ENCODE results near the gene PARD3.

The PARD3 gene

GRCh38 chr10:34386921-34387320, 428.2 kb downstream of the PARD3 start:
- Histone ChIP-seq H3K4me3 (ENCODE audit: low read length) (no peak overlapping the region), H3K9me3 (ENCODE audit: control insufficient read depth, low read depth, low read length) (no peaks in the 10 kb centered on the region)

GRCh38 chr10:34384372-34384771, 430.7 kb downstream of the PARD3 start:
- H3K27ac ChIP-seq (ENCODE audit: low read length), result no peak overlapping the region
- H3K4me3 ChIP-seq (ENCODE audit: low read length), result no peak overlapping the region
- H3K36me3 ChIP-seq (ENCODE audit: control insufficient read depth, low read depth, low read length), result peaks cover 4% of the 10 kb centered on the region
- no peaks in the 10 kb centered on the region for H3K27me3 ChIP-seq (ENCODE audit: control insufficient read depth, insufficient read depth, low read length)
- peaks cover 18% of the 10 kb centered on the region for H3K4me1 ChIP-seq (ENCODE audit: control insufficient read depth, low read depth, low read length)
- H3K9ac ChIP-seq (ENCODE audit: low read length), result no peak overlapping the region
- H3K9me3 ChIP-seq (ENCODE audit: control insufficient read depth, low read depth, low read length), result no peaks in the 10 kb centered on the region

More at GRCh38 chr10:34386921-34387320, 428.2 kb downstream of the PARD3 start:
- peaks cover 18% of the 10 kb centered on the region for H3K4me1 ChIP-seq (ENCODE audit: control insufficient read depth, low read depth, low read length)
- H3K36me3 ChIP-seq (ENCODE audit: control insufficient read depth, low read depth, low read length), result peaks cover 4% of the 10 kb centered on the region
- no peak overlapping the region for H3K27ac ChIP-seq (ENCODE audit: low read length)
- H3K27me3 ChIP-seq (ENCODE audit: control insufficient read depth, insufficient read depth, low read length), result no peaks in the 10 kb centered on the region
- H3K9ac ChIP-seq (ENCODE audit: low read length), result no peak overlapping the region

GRCh38 chr10:34382626-34383025, 432.5 kb downstream of the PARD3 start:
- Histone ChIP-seq H3K9ac (ENCODE audit: low read length) (no peak overlapping the region), H3K9me3 (ENCODE audit: control insufficient read depth, low read depth, low read length) (no peaks in the 10 kb centered on the region), H3K4me1 (ENCODE audit: control insufficient read depth, low read depth, low read length) (peaks cover 15% of the 10 kb centered on the region), H3K27ac (ENCODE audit: low read length) (no peak overlapping the region), H3K27me3 (ENCODE audit: control insufficient read depth, insufficient read depth, low read length) (no peaks in the 10 kb centered on the region), H3K36me3 (ENCODE audit: control insufficient read depth, low read depth, low read length) (peaks cover 4% of the 10 kb centered on the region), H3K4me3 (ENCODE audit: low read length) (no peak overlapping the region)

GRCh38 chr10:34380856-34381255, 434.2 kb downstream of the PARD3 start:
- Histone ChIP-seq H3K4me1 (ENCODE audit: control insufficient read depth, low read depth, low read length) (peaks cover 20% of the 10 kb centered on the region), H3K9ac (ENCODE audit: low read length) (no peak overlapping the region), H3K9me3 (ENCODE audit: control insufficient read depth, low read depth, low read length) (no peaks in the 10 kb centered on the region), H3K27ac (ENCODE audit: low read length) (no peak overlapping the region), H3K4me3 (ENCODE audit: low read length) (no peak overlapping the region), H3K27me3 (ENCODE audit: control insufficient read depth, insufficient read depth, low read length) (no peaks in the 10 kb centered on the region), H3K36me3 (ENCODE audit: control insufficient read depth, low read depth, low read length) (peaks cover 4% of the 10 kb centered on the region)

GRCh38 chr10:34378297-34378696, 436.8 kb downstream of the PARD3 start:
- H3K4me1 ChIP-seq (ENCODE audit: control insufficient read depth, low read depth, low read length), result peaks cover 18% of the 10 kb centered on the region
- no peak overlapping the region for H3K9ac ChIP-seq (ENCODE audit: low read length)
- no peaks in the 10 kb centered on the region for H3K27me3 ChIP-seq (ENCODE audit: control insufficient read depth, insufficient read depth, low read length)
- H3K4me3 ChIP-seq (ENCODE audit: low read length), result no peak overlapping the region
- H3K27ac ChIP-seq (ENCODE audit: low read length), result no peak overlapping the region
- H3K9me3 ChIP-seq (ENCODE audit: control insufficient read depth, low read depth, low read length), result no peaks in the 10 kb centered on the region
- peaks cover 4% of the 10 kb centered on the region for H3K36me3 ChIP-seq (ENCODE audit: control insufficient read depth, low read depth, low read length)

GRCh38 chr10:34377833-34378232, 437.3 kb downstream of the PARD3 start:
- no peak overlapping the region for H3K9ac ChIP-seq (ENCODE audit: low read length)
- peaks cover 23% of the 10 kb centered on the region for H3K4me1 ChIP-seq (ENCODE audit: control insufficient read depth, low read depth, low read length)
- H3K27me3 ChIP-seq (ENCODE audit: control insufficient read depth, insufficient read depth, low read length), result no peaks in the 10 kb centered on the region
- no peak overlapping the region for H3K4me3 ChIP-seq (ENCODE audit: low read length)
- peaks cover 4% of the 10 kb centered on the region for H3K36me3 ChIP-seq (ENCODE audit: control insufficient read depth, low read depth, low read length)
- H3K9me3 ChIP-seq (ENCODE audit: control insufficient read depth, low read depth, low read length), result no peaks in the 10 kb centered on the region
- H3K27ac ChIP-seq (ENCODE audit: low read length), result no peak overlapping the region

- no peaks in the 10 kb centered on the region for H3K27me3 ChIP-seq (ENCODE audit: control insufficient read depth, insufficient read depth, low read length)
- no peaks in the 10 kb centered on the region for H3K9me3 ChIP-seq (ENCODE audit: control insufficient read depth, low read depth, low read length)
- H3K36me3 ChIP-seq (ENCODE audit: control insufficient read depth, low read depth, low read length), result no peaks in the 10 kb centered on the region
- H3K9ac ChIP-seq (ENCODE audit: low read length), result no peak overlapping the region
- H3K27ac ChIP-seq (ENCODE audit: low read length), result no peak overlapping the region
- H3K4me3 ChIP-seq (ENCODE audit: low read length), result no peak overlapping the region
- H3K4me1 ChIP-seq (ENCODE audit: control insufficient read depth, low read depth, low read length), result peaks cover 36% of the 10 kb centered on the region
These were observed 440.6 kb downstream of the PARD3 start for GRCh38 chr10:34374356-34375045.

- Histone ChIP-seq H3K27me3 (ENCODE audit: control insufficient read depth, insufficient read depth, low read length) (no peaks in the 10 kb centered on the region), H3K4me1 (ENCODE audit: control insufficient read depth, low read depth, low read length) (peaks cover 31% of the 10 kb centered on the region), H3K27ac (ENCODE audit: low read length) (no peak overlapping the region), H3K9me3 (ENCODE audit: control insufficient read depth, low read depth, low read length) (no peaks in the 10 kb centered on the region), H3K4me3 (ENCODE audit: low read length) (no peak overlapping the region), H3K36me3 (ENCODE audit: control insufficient read depth, low read depth, low read length) (no peaks in the 10 kb centered on the region), H3K9ac (ENCODE audit: low read length) (no peak overlapping the region)
These were observed 441.9 kb downstream of the PARD3 start for GRCh38 chr10:34373211-34373610.

GRCh38 chr10:34372509-34372908, 442.6 kb downstream of the PARD3 start:
- H3K4me3 ChIP-seq (ENCODE audit: low read length), result no peak overlapping the region
- H3K27ac ChIP-seq (ENCODE audit: low read length), result no peak overlapping the region
- H3K27me3 ChIP-seq (ENCODE audit: control insufficient read depth, insufficient read depth, low read length), result no peaks in the 10 kb centered on the region
- no peaks in the 10 kb centered on the region for H3K36me3 ChIP-seq (ENCODE audit: control insufficient read depth, low read depth, low read length)
- no peak overlapping the region for H3K9ac ChIP-seq (ENCODE audit: low read length)
- no peaks in the 10 kb centered on the region for H3K9me3 ChIP-seq (ENCODE audit: control insufficient read depth, low read depth, low read length)
- peaks cover 27% of the 10 kb centered on the region for H3K4me1 ChIP-seq (ENCODE audit: control insufficient read depth, low read depth, low read length)

GRCh38 chr10:34370126-34370525, 445.0 kb downstream of the PARD3 start:
- Histone ChIP-seq H3K27me3 (ENCODE audit: control insufficient read depth, insufficient read depth, low read length) (no peaks in the 10 kb centered on the region), H3K4me1 (ENCODE audit: control insufficient read depth, low read depth, low read length) (peaks cover 21% of the 10 kb centered on the region), H3K9ac (ENCODE audit: low read length) (no peak overlapping the region), H3K36me3 (ENCODE audit: control insufficient read depth, low read depth, low read length) (no peaks in the 10 kb centered on the region), H3K9me3 (ENCODE audit: control insufficient read depth, low read depth, low read length) (no peaks in the 10 kb centered on the region), H3K27ac (ENCODE audit: low read length) (no peak overlapping the region), H3K4me3 (ENCODE audit: low read length) (no peak overlapping the region)

- Histone ChIP-seq H3K27me3 (ENCODE audit: control insufficient read depth, insufficient read depth, low read length) (no peaks in the 10 kb centered on the region), H3K36me3 (ENCODE audit: control insufficient read depth, low read depth, low read length) (no peaks in the 10 kb centered on the region), H3K9me3 (ENCODE audit: control insufficient read depth, low read depth, low read length) (no peaks in the 10 kb centered on the region), H3K27ac (ENCODE audit: low read length) (no peak overlapping the region), H3K9ac (ENCODE audit: low read length) (no peak overlapping the region), H3K4me3 (ENCODE audit: low read length) (no peak overlapping the region), H3K4me1 (ENCODE audit: control insufficient read depth, low read depth, low read length) (peaks cover 21% of the 10 kb centered on the region)
These were observed 446.0 kb downstream of the PARD3 start for GRCh38 chr10:34369120-34369519.

- Histone ChIP-seq H3K9ac (ENCODE audit: low read length) (no peak overlapping the region), H3K27ac (ENCODE audit: low read length) (no peak overlapping the region), H3K4me3 (ENCODE audit: low read length) (no peak overlapping the region), H3K36me3 (ENCODE audit: control insufficient read depth, low read depth, low read length) (peaks cover 6% of the 10 kb centered on the region), H3K9me3 (ENCODE audit: control insufficient read depth, low read depth, low read length) (no peaks in the 10 kb centered on the region), H3K4me1 (ENCODE audit: control insufficient read depth, low read depth, low read length) (no peaks in the 10 kb centered on the region), H3K27me3 (ENCODE audit: control insufficient read depth, insufficient read depth, low read length) (no peaks in the 10 kb centered on the region)
These were observed 450.7 kb downstream of the PARD3 start for GRCh38 chr10:34364253-34365037.

Data from iPS-18a (cell line).